Chondrocyte (in vitro differentiated cells): ENCODE measurements around the gene NUP85. TPM values are rescaled to one million over a fixed set of nuclear protein-coding genes. Genes with fewer than 3 reads are reported as not detected.

Experiments
- DNase-seq: peaks from one replicate; pipeline ENCODE4 v3.0.0; 2021; ENCODE audit warnings: mixed read lengths, low spot score
- H3K27ac Mint-ChIP-seq: one replicate; pipeline ENCODE4 v1.8.0; 2021; ENCODE audit warnings: mild to moderate bottlenecking, moderate library complexity, mixed read lengths; ENCODE audit not compliant: unreplicated experiment
- H3K27me3 Mint-ChIP-seq: 2 replicates; pipeline ENCODE4 v1.8.0; 2021; ENCODE audit warnings: low read depth, mixed read lengths
- H3K36me3 Mint-ChIP-seq: 2 replicates; pipeline ENCODE4 v1.8.0; 2021; ENCODE audit warnings: low read depth, mixed read lengths
- H3K4me1 Mint-ChIP-seq: 2 replicates; pipeline ENCODE4 v1.8.0; 2021; ENCODE audit warnings: low read depth, mild to moderate bottlenecking, mixed read lengths
- H3K4me3 Mint-ChIP-seq: one replicate; pipeline ENCODE4 v1.8.0; 2021; ENCODE audit warnings: mild to moderate bottlenecking, moderate library complexity, mixed read lengths; ENCODE audit not compliant: unreplicated experiment
- H3K9me3 Mint-ChIP-seq: 2 replicates; pipeline ENCODE4 v1.8.0; 2021; ENCODE audit warnings: low read depth, mixed read lengths
- total RNA-seq: library from RNA; stranded (reverse); gene quantifications from 3 replicates; pipeline ENCODE4 v1.2.1, GENCODE V29; 2021
- TF ChIP-seq, protein P1 (sequence below): fragments of 200-600 bp; sonication (generic); IDR thresholded peaks from 2 replicates; pipeline ENCODE4 v1.5.0; 2021; ENCODE audit warnings: antibody characterized with exemption, mild to moderate bottlenecking, moderate library complexity

Gene NUP85
- total RNA-seq, 1 donor from 2014 or later: 41.3 TPM

DNA sequence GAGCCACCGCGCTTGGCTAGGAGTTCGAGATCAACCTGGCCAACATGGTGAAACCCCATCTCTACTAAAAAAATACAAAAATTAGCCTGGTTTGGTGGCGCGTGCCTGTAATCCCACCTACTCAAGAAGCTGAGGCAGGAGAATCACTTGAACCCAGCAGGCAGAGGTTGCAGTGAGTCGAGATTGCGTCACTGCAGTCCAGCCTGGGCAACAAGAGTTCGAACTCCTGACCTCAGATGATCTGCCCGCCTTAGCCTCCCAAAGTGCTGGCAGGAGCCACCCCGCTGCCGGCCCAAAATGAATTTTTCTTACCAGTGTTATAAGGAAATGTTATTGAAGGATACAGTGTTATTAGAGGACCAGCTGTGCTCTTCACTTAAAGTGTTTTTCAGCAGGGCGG is 2.3 kb downstream of the NUP85 start:
- Mint-ChIP-seq H3K4me1 (peaks cover 24% of the 10 kb centered on the region), H3K36me3 (peaks cover 12% of the 10 kb centered on the region), H3K27ac (no peak overlapping the region), H3K27me3 (no peaks in the 10 kb centered on the region), H3K4me3 (no peak overlapping the region), H3K9me3 (no peaks in the 10 kb centered on the region)
- DNase-seq: no peak
- TF ChIP-seq, protein P1, sequence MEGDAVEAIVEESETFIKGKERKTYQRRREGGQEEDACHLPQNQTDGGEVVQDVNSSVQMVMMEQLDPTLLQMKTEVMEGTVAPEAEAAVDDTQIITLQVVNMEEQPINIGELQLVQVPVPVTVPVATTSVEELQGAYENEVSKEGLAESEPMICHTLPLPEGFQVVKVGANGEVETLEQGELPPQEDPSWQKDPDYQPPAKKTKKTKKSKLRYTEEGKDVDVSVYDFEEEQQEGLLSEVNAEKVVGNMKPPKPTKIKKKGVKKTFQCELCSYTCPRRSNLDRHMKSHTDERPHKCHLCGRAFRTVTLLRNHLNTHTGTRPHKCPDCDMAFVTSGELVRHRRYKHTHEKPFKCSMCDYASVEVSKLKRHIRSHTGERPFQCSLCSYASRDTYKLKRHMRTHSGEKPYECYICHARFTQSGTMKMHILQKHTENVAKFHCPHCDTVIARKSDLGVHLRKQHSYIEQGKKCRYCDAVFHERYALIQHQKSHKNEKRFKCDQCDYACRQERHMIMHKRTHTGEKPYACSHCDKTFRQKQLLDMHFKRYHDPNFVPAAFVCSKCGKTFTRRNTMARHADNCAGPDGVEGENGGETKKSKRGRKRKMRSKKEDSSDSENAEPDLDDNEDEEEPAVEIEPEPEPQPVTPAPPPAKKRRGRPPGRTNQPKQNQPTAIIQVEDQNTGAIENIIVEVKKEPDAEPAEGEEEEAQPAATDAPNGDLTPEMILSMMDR: no peak

DNA sequence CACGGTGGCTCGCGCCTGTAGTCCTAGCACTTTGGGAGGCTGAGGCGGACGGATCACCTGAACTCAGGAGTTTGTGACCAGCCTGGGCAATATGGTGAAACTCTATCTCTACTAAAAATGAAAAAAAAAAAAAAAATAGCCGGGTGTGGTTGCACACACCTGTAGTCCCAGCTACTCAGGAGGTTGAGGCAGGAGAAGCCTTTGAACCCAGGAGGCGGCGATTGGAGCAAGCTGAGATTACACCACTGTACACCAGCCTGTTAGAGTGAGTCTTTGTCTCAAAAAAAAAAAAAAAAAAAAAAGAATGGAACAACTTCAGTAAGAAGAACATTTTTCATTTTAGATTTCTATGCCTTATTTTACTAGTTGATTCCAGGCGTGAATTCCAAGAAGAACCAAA is 2.7 kb downstream of the NUP85 start:
- no peak overlapping the region for H3K27ac Mint-ChIP-seq
- H3K4me1 Mint-ChIP-seq: peaks cover 24% of the 10 kb centered on the region
- peaks cover 15% of the 10 kb centered on the region for H3K36me3 Mint-ChIP-seq
- H3K9me3 Mint-ChIP-seq: no peaks in the 10 kb centered on the region
- no peaks in the 10 kb centered on the region for H3K27me3 Mint-ChIP-seq
- no peak overlapping the region for H3K4me3 Mint-ChIP-seq
- DNase-seq: no peak
- TF ChIP-seq, protein P1: no peak

DNA sequence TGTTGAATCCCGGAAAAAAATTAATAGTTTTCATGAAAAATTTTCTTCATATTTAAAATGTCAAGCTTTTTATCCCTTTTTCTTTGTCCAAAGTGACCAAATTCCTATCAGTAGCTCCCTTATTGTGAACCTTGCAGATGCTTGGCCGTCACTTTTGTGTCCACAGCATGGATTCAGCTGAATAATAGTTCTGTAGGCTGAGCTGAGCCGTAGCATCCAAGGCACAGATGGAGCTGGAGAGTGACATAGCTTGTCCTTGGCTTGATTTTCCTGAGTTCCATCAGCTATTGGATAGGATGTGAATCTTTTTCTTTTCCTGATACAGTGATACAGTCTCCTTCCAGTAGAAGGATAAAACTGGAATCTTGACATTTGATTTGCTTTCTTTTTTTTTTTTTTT is 3.6 kb downstream of the NUP85 start:
- no peak overlapping the region for H3K4me3 Mint-ChIP-seq

DNA sequence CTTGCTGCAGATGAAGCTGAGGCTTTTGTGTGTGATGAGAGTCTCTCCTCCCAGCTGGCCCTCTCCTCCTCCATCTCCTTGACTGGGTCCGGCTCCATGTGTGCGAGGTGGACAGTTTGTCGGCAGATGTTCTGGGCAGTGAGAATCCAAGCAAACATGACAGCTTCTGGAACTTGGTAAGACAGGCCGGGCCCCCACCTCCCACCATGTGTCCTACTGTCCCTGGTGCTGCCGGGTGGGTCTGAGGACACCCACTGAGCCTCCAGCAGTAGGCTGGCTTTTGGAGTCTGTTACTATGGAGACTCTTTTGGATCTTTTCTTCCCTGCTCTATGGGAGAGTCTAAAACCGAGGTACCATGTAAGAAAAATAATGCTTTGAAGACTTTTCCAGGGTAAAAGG is 12.7 kb downstream of the NUP85 start:
- no peak for DNase-seq

More for the DNA sequence above, 3.6 kb downstream of the NUP85 start:
- no peak for DNase-seq
- peaks cover 15% of the 10 kb centered on the region for H3K36me3 Mint-ChIP-seq
- peak overlapping the region; percentile 51 for H3K27ac Mint-ChIP-seq
- H3K27me3 Mint-ChIP-seq: no peaks in the 10 kb centered on the region
- no peaks in the 10 kb centered on the region for H3K9me3 Mint-ChIP-seq
- TF ChIP-seq, protein P1: no peak
- H3K4me1 Mint-ChIP-seq: peaks cover 24% of the 10 kb centered on the region

DNA sequence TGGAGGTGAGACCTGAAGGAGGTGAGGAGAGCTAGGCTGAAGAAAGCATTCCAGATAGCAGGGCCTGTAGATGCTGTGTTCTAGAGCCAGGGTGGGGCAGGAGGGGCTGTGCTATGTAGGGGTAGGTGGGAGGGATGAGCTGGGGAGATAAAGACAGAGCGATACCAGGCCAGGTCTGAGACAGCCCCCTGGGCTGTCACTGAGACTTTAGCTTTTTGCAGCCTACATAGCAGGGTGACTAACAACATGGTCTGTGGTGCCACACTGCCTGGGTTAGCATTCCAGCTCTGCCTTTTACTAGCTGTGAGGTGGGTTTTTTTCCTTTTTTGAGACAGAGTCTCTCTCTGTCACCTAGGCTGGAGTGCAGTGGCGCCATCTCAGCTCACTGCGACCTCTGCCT is 14.3 kb downstream of the NUP85 start:
- Mint-ChIP-seq H3K27ac (no peak overlapping the region), H3K4me3 (no peak overlapping the region), H3K27me3 (no peaks in the 10 kb centered on the region), H3K4me1 (no peaks in the 10 kb centered on the region), H3K36me3 (peaks cover 28% of the 10 kb centered on the region), H3K9me3 (no peaks in the 10 kb centered on the region)
- TF ChIP-seq, protein P1: no peak
- no peak for DNase-seq

More for the DNA sequence above, 12.7 kb downstream of the NUP85 start:
- Mint-ChIP-seq H3K27me3 (no peaks in the 10 kb centered on the region), H3K9me3 (no peaks in the 10 kb centered on the region), H3K27ac (no peak overlapping the region), H3K4me3 (no peak overlapping the region), H3K36me3 (peaks cover 25% of the 10 kb centered on the region), H3K4me1 (no peaks in the 10 kb centered on the region)
- TF ChIP-seq, protein P1: no peak
